Measurements from ENCODE around the gene MAP9.
A peak's percentile ranks its signal among the peaks of the same experiment; 100 is the strongest.

The MAP9 gene

GRCh38 chr4:155408796-155409195 lies 32.0 kb upstream of the MAP9 start:
- H3K9me3 ChIP-seq (ENCODE audit: control extremely low read depth in 1 of 5, control insufficient read depth in 4 of 5, insufficient read depth in 2 of 5, low read depth in 1 of 5, low read length in 4 of 5), result no peaks in the 10 kb centered on the region
- no peaks in the 10 kb centered on the region for H3K27me3 ChIP-seq (replicated peaks in 2 of 5; ENCODE audit: control insufficient read depth in 4 of 5, insufficient read depth in 5 of 5, low read length in 4 of 5)
- WGBS (ENCODE audit: insufficient coverage), result no CpG with 5 or more reads among the region's 1 CpG
- H3K4me1 ChIP-seq (ENCODE audit: control extremely low read depth in 1 of 4, control insufficient read depth in 4 of 4, insufficient read depth in 4 of 4, low read length in 3 of 4), result no peaks in the 10 kb centered on the region
- CTCF ChIA-PET, result no interaction called here
- no peaks in the 10 kb centered on the region for H3K36me3 ChIP-seq (ENCODE audit: control insufficient read depth in 4 of 4, insufficient read depth in 4 of 4, low read length in 3 of 4)
- no peak overlapping the region for H3K27ac ChIP-seq (ENCODE audit: insufficient read depth in 1 of 2, low read depth in 1 of 2, low read length in 2 of 2, poor library complexity in 1 of 2, severe bottlenecking in 2 of 2)
- H3K4me3 ChIP-seq (ENCODE audit: control insufficient read depth in 1 of 7, extremely low read depth in 1 of 7, insufficient read depth in 4 of 7, low read depth in 2 of 7, low read length in 6 of 7), result no peak overlapping the region
- DNase-seq, result no peak
- POLR2A ChIA-PET, result no interaction called here

GRCh38 chr4:155407480-155407879 lies 30.7 kb upstream of the MAP9 start:
- Histone ChIP-seq H3K27me3 (replicated peaks in 2 of 5; ENCODE audit: control insufficient read depth in 4 of 5, insufficient read depth in 5 of 5, low read length in 4 of 5) (no peaks in the 10 kb centered on the region), H3K4me3 (ENCODE audit: control insufficient read depth in 1 of 7, extremely low read depth in 1 of 7, insufficient read depth in 4 of 7, low read depth in 2 of 7, low read length in 6 of 7) (no peak overlapping the region), H3K4me1 (ENCODE audit: control extremely low read depth in 1 of 4, control insufficient read depth in 4 of 4, insufficient read depth in 4 of 4, low read length in 3 of 4) (no peaks in the 10 kb centered on the region), H3K36me3 (ENCODE audit: control insufficient read depth in 4 of 4, insufficient read depth in 4 of 4, low read length in 3 of 4) (no peaks in the 10 kb centered on the region), H3K9me3 (ENCODE audit: control extremely low read depth in 1 of 5, control insufficient read depth in 4 of 5, insufficient read depth in 2 of 5, low read depth in 1 of 5, low read length in 4 of 5) (no peaks in the 10 kb centered on the region), H3K27ac (ENCODE audit: insufficient read depth in 1 of 2, low read depth in 1 of 2, low read length in 2 of 2, poor library complexity in 1 of 2, severe bottlenecking in 2 of 2) (no peak overlapping the region)
- WGBS (ENCODE audit: insufficient coverage), result no CpG with 5 or more reads among the region's 1 CpG
- ChIA-PET POLR2A (interaction anchor here (0.6 kb wide), 1 partner anchor 515 kb away, joined by 5 read pairs; no protein-coding TSS in a partner anchor), CTCF (no interaction called here)
- no peak for DNase-seq

- ChIA-PET POLR2A (no interaction called here), CTCF (interaction anchor here (1.1 to 2.4 kb wide), 6 partner anchors 373 to 558 kb away, joined by 3 to 11 read pairs (median 4); partner anchors contain the start of gene CTSO)
- H3K4me1 ChIP-seq (ENCODE audit: control extremely low read depth in 1 of 4, control insufficient read depth in 4 of 4, insufficient read depth in 4 of 4, low read length in 3 of 4), result no peaks in the 10 kb centered on the region
- no peaks in the 10 kb centered on the region for H3K36me3 ChIP-seq (ENCODE audit: control insufficient read depth in 4 of 4, insufficient read depth in 4 of 4, low read length in 3 of 4)
- H3K27me3 ChIP-seq (replicated peaks in 2 of 5; ENCODE audit: control insufficient read depth in 4 of 5, insufficient read depth in 5 of 5, low read length in 4 of 5), result no peaks in the 10 kb centered on the region
- no peak for DNase-seq
- no CpG with 5 or more reads among the region's 2 CpGs for WGBS (ENCODE audit: insufficient coverage)
- no peaks in the 10 kb centered on the region for H3K9me3 ChIP-seq (ENCODE audit: control extremely low read depth in 1 of 5, control insufficient read depth in 4 of 5, insufficient read depth in 2 of 5, low read depth in 1 of 5, low read length in 4 of 5)
- H3K27ac ChIP-seq (ENCODE audit: insufficient read depth in 1 of 2, low read depth in 1 of 2, low read length in 2 of 2, poor library complexity in 1 of 2, severe bottlenecking in 2 of 2), result no peak overlapping the region
- H3K4me3 ChIP-seq (ENCODE audit: control insufficient read depth in 1 of 7, extremely low read depth in 1 of 7, insufficient read depth in 4 of 7, low read depth in 2 of 7, low read length in 6 of 7), result no peak overlapping the region
Measured at GRCh38 chr4:155405059-155405458, 28.3 kb upstream of the MAP9 start.

DNA sequence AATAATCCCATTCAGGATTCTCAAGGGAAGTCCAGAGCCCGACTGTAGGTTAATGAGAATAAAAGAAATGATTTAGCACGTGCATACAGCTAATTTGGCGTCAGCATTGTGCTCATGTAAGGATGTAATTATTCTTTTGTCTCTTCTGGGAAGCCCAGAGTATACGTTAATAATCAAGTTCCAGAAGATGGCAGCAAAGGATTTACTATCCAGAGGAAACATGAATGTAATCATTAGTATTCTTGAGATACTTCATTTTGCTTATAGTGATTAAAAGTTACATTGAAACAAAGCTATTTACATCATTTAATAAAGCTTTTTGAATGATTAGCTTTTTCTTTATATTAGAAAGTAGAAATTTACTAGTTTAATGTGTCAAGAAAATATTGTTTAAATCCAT lies 27.1 kb upstream of the MAP9 start:
- no peaks in the 10 kb centered on the region for H3K4me1 ChIP-seq (ENCODE audit: control extremely low read depth in 1 of 4, control insufficient read depth in 4 of 4, insufficient read depth in 4 of 4, low read length in 3 of 4)
- H3K4me3 ChIP-seq (ENCODE audit: control insufficient read depth in 1 of 7, extremely low read depth in 1 of 7, insufficient read depth in 4 of 7, low read depth in 2 of 7, low read length in 6 of 7), result no peak overlapping the region
- no peak overlapping the region for H3K27ac ChIP-seq (ENCODE audit: insufficient read depth in 1 of 2, low read depth in 1 of 2, low read length in 2 of 2, poor library complexity in 1 of 2, severe bottlenecking in 2 of 2)
- peak; percentile 57 to 79 (median 77) for DNase-seq
- ChIA-PET CTCF (interaction anchor here (0.6 to 2.4 kb wide), 15 partner anchors 9 to 568 kb away, joined by 3 to 11 read pairs (median 3); partner anchors contain the start of gene CTSO), POLR2A (interaction anchor here (0.7 kb wide), 1 partner anchor 1351 kb away, joined by 3 read pairs; no protein-coding TSS in a partner anchor)
- H3K27me3 ChIP-seq (replicated peaks in 2 of 5; ENCODE audit: control insufficient read depth in 4 of 5, insufficient read depth in 5 of 5, low read length in 4 of 5), result no peaks in the 10 kb centered on the region
- 4% methylated on average over 3 of the region's 4 CpGs for WGBS (ENCODE audit: insufficient coverage)
- H3K36me3 ChIP-seq (ENCODE audit: control insufficient read depth in 4 of 4, insufficient read depth in 4 of 4, low read length in 3 of 4), result no peaks in the 10 kb centered on the region
- no peaks in the 10 kb centered on the region for H3K9me3 ChIP-seq (ENCODE audit: control extremely low read depth in 1 of 5, control insufficient read depth in 4 of 5, insufficient read depth in 2 of 5, low read depth in 1 of 5, low read length in 4 of 5)

GRCh38 chr4:155402941-155403340 lies 26.2 kb upstream of the MAP9 start:
- CTCF ChIA-PET, result interaction anchor here (1.0 to 2.4 kb wide), 8 partner anchors 12 to 550 kb away, joined by 3 to 11 read pairs (median 4); partner anchors contain the start of gene CTSO
- 71% methylated on average over 2 of the region's 2 CpGs for WGBS (ENCODE audit: insufficient coverage)
- Histone ChIP-seq H3K36me3 (ENCODE audit: control insufficient read depth in 4 of 4, insufficient read depth in 4 of 4, low read length in 3 of 4) (no peaks in the 10 kb centered on the region), H3K27me3 (replicated peaks in 2 of 5; ENCODE audit: control insufficient read depth in 4 of 5, insufficient read depth in 5 of 5, low read length in 4 of 5) (no peaks in the 10 kb centered on the region), H3K4me3 (ENCODE audit: control insufficient read depth in 1 of 7, extremely low read depth in 1 of 7, insufficient read depth in 4 of 7, low read depth in 2 of 7, low read length in 6 of 7) (no peak overlapping the region), H3K4me1 (ENCODE audit: control extremely low read depth in 1 of 4, control insufficient read depth in 4 of 4, insufficient read depth in 4 of 4, low read length in 3 of 4) (no peaks in the 10 kb centered on the region), H3K9me3 (ENCODE audit: control extremely low read depth in 1 of 5, control insufficient read depth in 4 of 5, insufficient read depth in 2 of 5, low read depth in 1 of 5, low read length in 4 of 5) (no peaks in the 10 kb centered on the region), H3K27ac (ENCODE audit: insufficient read depth in 1 of 2, low read depth in 1 of 2, low read length in 2 of 2, poor library complexity in 1 of 2, severe bottlenecking in 2 of 2) (no peak overlapping the region)
- no peak for DNase-seq
- POLR2A ChIA-PET, result interaction anchor here (0.7 kb wide), 1 partner anchor 1351 kb away, joined by 3 read pairs; no protein-coding TSS in a partner anchor

- CTCF ChIA-PET, result interaction anchor here (0.9 to 2.1 kb wide), 4 partner anchors 14 to 396 kb away, joined by 3 to 10 read pairs (median 4); no protein-coding TSS in a partner anchor
- no peak for DNase-seq
- Histone ChIP-seq H3K9me3 (ENCODE audit: control extremely low read depth in 1 of 5, control insufficient read depth in 4 of 5, insufficient read depth in 2 of 5, low read depth in 1 of 5, low read length in 4 of 5) (no peaks in the 10 kb centered on the region), H3K27ac (ENCODE audit: insufficient read depth in 1 of 2, low read depth in 1 of 2, low read length in 2 of 2, poor library complexity in 1 of 2, severe bottlenecking in 2 of 2) (no peak overlapping the region), H3K4me3 (ENCODE audit: control insufficient read depth in 1 of 7, extremely low read depth in 1 of 7, insufficient read depth in 4 of 7, low read depth in 2 of 7, low read length in 6 of 7) (no peak overlapping the region), H3K36me3 (ENCODE audit: control insufficient read depth in 4 of 4, insufficient read depth in 4 of 4, low read length in 3 of 4) (no peaks in the 10 kb centered on the region), H3K27me3 (replicated peaks in 2 of 5; ENCODE audit: control insufficient read depth in 4 of 5, insufficient read depth in 5 of 5, low read length in 4 of 5) (no peaks in the 10 kb centered on the region), H3K4me1 (ENCODE audit: control extremely low read depth in 1 of 4, control insufficient read depth in 4 of 4, insufficient read depth in 4 of 4, low read length in 3 of 4) (no peaks in the 10 kb centered on the region)
- 86% methylated on average over 1 of the region's 2 CpGs for WGBS (ENCODE audit: insufficient coverage)
- POLR2A ChIA-PET, result no interaction called here
Measured at GRCh38 chr4:155400893-155401292, 24.1 kb upstream of the MAP9 start.

GRCh38 chr4:155399974-155400697 lies 23.4 kb upstream of the MAP9 start:
- Histone ChIP-seq H3K27ac (ENCODE audit: insufficient read depth in 1 of 2, low read depth in 1 of 2, low read length in 2 of 2, poor library complexity in 1 of 2, severe bottlenecking in 2 of 2) (no peak overlapping the region), H3K36me3 (ENCODE audit: control insufficient read depth in 4 of 4, insufficient read depth in 4 of 4, low read length in 3 of 4) (no peaks in the 10 kb centered on the region), H3K9me3 (ENCODE audit: control extremely low read depth in 1 of 5, control insufficient read depth in 4 of 5, insufficient read depth in 2 of 5, low read depth in 1 of 5, low read length in 4 of 5) (no peaks in the 10 kb centered on the region), H3K4me1 (ENCODE audit: control extremely low read depth in 1 of 4, control insufficient read depth in 4 of 4, insufficient read depth in 4 of 4, low read length in 3 of 4) (no peaks in the 10 kb centered on the region), H3K4me3 (ENCODE audit: control insufficient read depth in 1 of 7, extremely low read depth in 1 of 7, insufficient read depth in 4 of 7, low read depth in 2 of 7, low read length in 6 of 7) (no peak overlapping the region), H3K27me3 (replicated peaks in 2 of 5; ENCODE audit: control insufficient read depth in 4 of 5, insufficient read depth in 5 of 5, low read length in 4 of 5) (no peaks in the 10 kb centered on the region)
- WGBS (ENCODE audit: insufficient coverage), result 93% methylated on average over 6 of the region's 7 CpGs
- POLR2A ChIA-PET, result no interaction called here
- CTCF ChIA-PET, result interaction anchor here (0.8 to 2.1 kb wide), 5 partner anchors 14 to 410 kb away, joined by 3 to 10 read pairs (median 3); no protein-coding TSS in a partner anchor
- no peak for DNase-seq
